Liver (tissue), 9 donors: Measurements from ENCODE around the gene TBC1D1. TPM values are rescaled to one million over a fixed set of nuclear protein-coding genes. Genes with fewer than 3 reads are reported as not detected.

ENCODE experiments used
- DNase-seq: peaks from one replicate; pipeline ENCODE4 v3.0.0-alpha.2; 2017; ENCODE audit warnings: low spot score
- H3K27ac ChIP-seq, 2 donors: one replicate each; pipeline ENCODE4 v1.7.0; 2013; ENCODE audit warnings: inconsistent platforms in 2 of 2, low read length in 2 of 2, control low read depth in 1 of 2, low read depth in 1 of 2, mild to moderate bottlenecking in 1 of 2
- H3K27me3 ChIP-seq, 4 donors: one replicate each; pipeline versions ENCODE4 v1.6.1 to v1.7.0; 2013; ENCODE audit warnings: low read length in 3 of 4, inconsistent platforms in 1 of 4, mild to moderate bottlenecking in 1 of 4, moderate library complexity in 1 of 4; ENCODE audit not compliant: control insufficient read depth in 4 of 4, insufficient read depth in 4 of 4
- H3K36me3 ChIP-seq, 4 donors: one replicate each; pipeline versions ENCODE4 v1.6.1 to v1.7.0; 2013; ENCODE audit warnings: low read length in 3 of 4, mild to moderate bottlenecking in 3 of 4, low read depth in 1 of 4, moderate library complexity in 1 of 4; ENCODE audit not compliant: control insufficient read depth in 4 of 4, insufficient read depth in 3 of 4
- H3K4me1 ChIP-seq, 4 donors: one replicate each; pipeline versions ENCODE4 v1.6.1 to v1.7.0; 2013; ENCODE audit warnings: low read length in 3 of 4, mild to moderate bottlenecking in 3 of 4, moderate library complexity in 1 of 4; ENCODE audit not compliant: control insufficient read depth in 4 of 4, insufficient read depth in 4 of 4
- H3K4me3 ChIP-seq, 3 donors: one replicate each; pipeline versions ENCODE4 v1.6.1 to v1.7.0; 2013; ENCODE audit warnings: low read length in 3 of 3, control low read depth in 1 of 3, low read depth in 1 of 3, mild to moderate bottlenecking in 1 of 3
- H3K9ac ChIP-seq, 2 donors: one replicate each; pipeline ENCODE4 v1.7.0; 2013; ENCODE audit warnings: low read length in 2 of 2, mild to moderate bottlenecking in 2 of 2, moderate library complexity in 2 of 2, control low read depth in 1 of 2, low read depth in 1 of 2
- H3K9me3 ChIP-seq, 4 donors: one replicate each; pipeline versions ENCODE4 v1.6.1 to v1.7.0; 2013; ENCODE audit warnings: low read length in 3 of 4; ENCODE audit not compliant: control insufficient read depth in 4 of 4
- ATF3 ChIP-seq: IDR thresholded peaks from 2 replicates; pipeline ENCODE4 v1.6.1; 2016; ENCODE audit warnings: antibody characterized with exemption
- EGR1 ChIP-seq, 2 donors: IDR thresholded peaks; 2 replicates each; pipeline ENCODE4 v1.6.1; 2016 to 2018; ENCODE audit warnings: antibody characterized with exemption in 2 of 2, low read depth in 2 of 2
- FOXA1 ChIP-seq: IDR thresholded peaks from 2 replicates; pipeline ENCODE4 v1.6.1; 2016; ENCODE audit warnings: antibody characterized with exemption
- FOXA2 ChIP-seq: IDR thresholded peaks from 2 replicates; pipeline ENCODE4 v1.6.1; 2016; ENCODE audit warnings: antibody characterized with exemption
- HNF4A ChIP-seq, 2 donors: conservative IDR thresholded peaks; 2 replicates each; pipeline ENCODE4 v1.6.1; 2016; ENCODE audit warnings: antibody characterized with exemption in 2 of 2, mild to moderate bottlenecking in 2 of 2
- MAX ChIP-seq: IDR thresholded peaks from 2 replicates; pipeline ENCODE4 v1.6.1; 2016; ENCODE audit warnings: antibody characterized with exemption
- NR2F2 ChIP-seq: IDR thresholded peaks from 2 replicates; pipeline ENCODE4 v1.6.1; 2016; ENCODE audit warnings: antibody characterized with exemption
- RAD21 ChIP-seq, 2 donors: IDR thresholded peaks; 2 replicates each; pipeline ENCODE4 v1.6.1; 2016; ENCODE audit warnings: antibody characterized with exemption in 2 of 2, mild to moderate bottlenecking in 2 of 2
- RXRA ChIP-seq, 2 donors: IDR thresholded peaks; 2 replicates each; pipeline ENCODE4 v1.6.1; 2017 to 2018; ENCODE audit warnings: antibody characterized with exemption in 2 of 2, mild to moderate bottlenecking in 1 of 2
- SP1 ChIP-seq: IDR thresholded peaks from 2 replicates; pipeline ENCODE4 v1.6.1; 2018; ENCODE audit warnings: antibody characterized with exemption, mild to moderate bottlenecking
- TAF1 ChIP-seq: conservative IDR thresholded peaks from 2 replicates; pipeline ENCODE4 v1.6.1; 2016; ENCODE audit warnings: antibody characterized with exemption, mild to moderate bottlenecking
- YY1 ChIP-seq: IDR thresholded peaks from 2 replicates; pipeline ENCODE4 v1.6.1; 2016; ENCODE audit warnings: antibody characterized with exemption, mild to moderate bottlenecking
- ZBTB33 ChIP-seq: IDR thresholded peaks from 2 replicates; pipeline ENCODE4 v1.6.1; 2016; ENCODE audit warnings: antibody characterized with exemption
- WGBS: extraction: QIAGEN DNeasy Blood & Tissue Kit; methylation state at CpG from one replicate; pipeline ENCODE4 v1.1.7; 2013; 5-methylcytosine and 5-hydroxymethylcytosine counted together
- polyA plus RNA-seq, 2 donors: library from polyadenylated mRNA; stranded (reverse) in 1 of 2; unstranded in 1 of 2; fragments of 200-250 nt in 1 of 2; fragments of >200 nt in 1 of 2; fragmentation: Nextera tagmentation in 1 of 2; extraction: Ambion mirVana in 1 of 2; gene quantifications; one replicate each; pipeline versions ENCODE4 v1.2.1 to v1.2.3, GENCODE V29; 2013 to 2015
- total RNA-seq, 2 donors: library from RNA; depleted of rRNA; stranded (reverse); fragments of >200 nt; gene quantifications; one replicate each; pipeline ENCODE4 v1.2.3, GENCODE V29; 2014
- donor health status: healthy.
- donor health status: healthy.
- donor health status: healthy.
- donor health status: healthy.
- donor health status: healthy.

TBC1D1 gene
- total and polyA plus RNA-seq, 4 donors: 15.6 to 41.4 (median 20.9) TPM

GRCh38 chr4:38106886-38107514, 216.1 kb downstream of the TBC1D1 start:
- Histone ChIP-seq H3K4me1 (peaks cover 4 to 18% (median 12%) of the 10 kb centered on the region in 4 donors), H3K27me3 (no peaks in the 10 kb centered on the region), H3K9me3 (no peaks in the 10 kb centered on the region), H3K36me3 (peaks cover 2 to 13% (median 5%) of the 10 kb centered on the region in 4 donors), H3K27ac (no peak overlapping the region), H3K9ac (no peak overlapping the region), H3K4me3 (no peak overlapping the region)
- WGBS: 86% methylated on average over 10 of the region's 10 CpGs
- DNase-seq: no peak
- TF ChIP-seq FOXA2 (no peak), EGR1 (IDR thresholded peaks at IDR 0.05; ENCODE audit: low read depth in 2 of 2) (no peak), NR2F2 (no peak), HNF4A (conservative IDR thresholded peaks at IDR 0.05) (no peak), RAD21 (IDR thresholded peaks at IDR 0.05) (no peak), ZBTB33 (no peak), YY1 (no peak), TAF1 (no peak)

GRCh38 chr4:38107818-38108217, 216.9 kb downstream of the TBC1D1 start:
- H3K4me1 ChIP-seq: peaks cover 4 to 18% (median 12%) of the 10 kb centered on the region in 4 donors
- no peak for DNase-seq
- peaks cover 2 to 12% (median 5%) of the 10 kb centered on the region in 4 donors for H3K36me3 ChIP-seq
- H3K4me3 ChIP-seq: no peak overlapping the region
- H3K27me3 ChIP-seq: no peaks in the 10 kb centered on the region
- H3K9me3 ChIP-seq: no peaks in the 10 kb centered on the region
- WGBS: 96% methylated on average over 2 of the region's 2 CpGs
- H3K9ac ChIP-seq: no peak overlapping the region
- no peak for TF ChIP-seq FOXA1
- TF ChIP-seq RAD21 (IDR thresholded peaks at IDR 0.05): no peak
- no peak for TF ChIP-seq ATF3
- TF ChIP-seq HNF4A (conservative IDR thresholded peaks at IDR 0.05): no peak
- no peak for TF ChIP-seq MAX
- TF ChIP-seq SP1: no peak
- TF ChIP-seq EGR1 (IDR thresholded peaks at IDR 0.05; ENCODE audit: low read depth in 2 of 2): no peak
- no peak for TF ChIP-seq RXRA (IDR thresholded peaks at IDR 0.05)
- H3K27ac ChIP-seq: no peak overlapping the region

GRCh38 chr4:38109370-38109769, 218.5 kb downstream of the TBC1D1 start:
- Histone ChIP-seq H3K27me3 (no peaks in the 10 kb centered on the region), H3K4me1 (peaks cover 4 to 18% (median 12%) of the 10 kb centered on the region in 4 donors), H3K9me3 (no peaks in the 10 kb centered on the region), H3K4me3 (no peak overlapping the region), H3K9ac (no peak overlapping the region), H3K27ac (peak overlapping the region in 1 of 2 donors; percentile 6), H3K36me3 (peaks cover 2 to 7% (median 2%) of the 10 kb centered on the region in 4 donors)
- no peak for DNase-seq
- WGBS: 42% methylated on average over 3 of the region's 3 CpGs
- TF ChIP-seq FOXA2: no peak
- no peak for TF ChIP-seq FOXA1
